Smooth muscle cell (in vitro differentiated cells): Measurements from ENCODE around the gene RXFP4. TPM values are rescaled to one million over a fixed set of nuclear protein-coding genes. Genes with fewer than 3 reads are reported as not detected.
"Not testable (repeated sequence)": the region's sequence is repeated elsewhere in the genome, so short reads cannot be mapped to it uniquely, and the experiment has no call there.

Experiments used
- DNase-seq: peaks from one replicate; lab custom pipeline; 2025; ENCODE audit not compliant: unreplicated experiment; lab: John Stamatoyannopoulos, UW
- H2AFZ ChIP-seq: fragments of 200-600 bp; sonication (generic); 2 replicates; pipeline ENCODE4 v1.6.0; 2016; ENCODE audit warnings: antibody characterized with exemption, low read depth, mild to moderate bottlenecking
- H3F3A ChIP-seq: fragments of 200-600 bp; sonication (generic); 2 replicates; pipeline ENCODE4 v1.6.0; 2017; ENCODE audit warnings: antibody characterized with exemption, low read depth
- H3K27ac ChIP-seq: fragments of 200-600 bp; sonication (generic); 2 replicates; pipeline ENCODE4 v1.5.1; 2016; ENCODE audit warnings: low read depth, mild to moderate bottlenecking
- H3K27me3 ChIP-seq: fragments of 200-600 bp; sonication (generic); 2 replicates; pipeline ENCODE4 v1.6.1; 2016; ENCODE audit warnings: low read depth, mild to moderate bottlenecking
- H3K36me3 ChIP-seq: fragments of 200-600 bp; sonication (generic); 2 replicates; pipeline ENCODE4 v1.5.1; 2016; ENCODE audit warnings: low read depth
- H3K4me1 ChIP-seq: fragments of 200-600 bp; sonication (generic); 2 replicates; pipeline ENCODE4 v1.5.1; 2016; ENCODE audit warnings: low read depth
- H3K4me2 ChIP-seq: fragments of 200-600 bp; sonication (generic); 2 replicates; pipeline ENCODE4 v1.6.0; 2016; ENCODE audit warnings: mild to moderate bottlenecking
- H3K4me3 ChIP-seq: fragments of 200-600 bp; sonication (generic); 2 replicates; pipeline ENCODE4 v1.5.1; 2016; ENCODE audit warnings: mild to moderate bottlenecking
- H3K79me2 ChIP-seq: fragments of 200-600 bp; sonication (generic); 2 replicates; pipeline ENCODE4 v1.6.0; 2016; ENCODE audit warnings: low read depth, mild to moderate bottlenecking
- H3K9ac ChIP-seq: fragments of 200-600 bp; sonication (generic); 2 replicates; pipeline ENCODE4 v1.6.0; 2016; ENCODE audit warnings: low read depth
- H3K9me3 ChIP-seq: fragments of 200-600 bp; sonication (generic); replicated peaks from 2 replicates; pipeline ENCODE4 v1.5.1; 2016; ENCODE audit warnings: low read depth
- H4K20me1 ChIP-seq: fragments of 200-600 bp; sonication (generic); 2 replicates; pipeline ENCODE4 v1.6.0; 2016; ENCODE audit warnings: low read depth
- WGBS: methylation state at CpG from one replicate; pipeline ENCODE4 v1.1.7; 2016; ENCODE audit warnings: low lambda C conversion rate; 5-methylcytosine and 5-hydroxymethylcytosine counted together
- polyA plus RNA-seq: library from polyadenylated mRNA; unstranded; fragments of >200 nt; fragmentation: Nextera tagmentation; extraction: Ambion mirVana; gene quantifications from 2 replicates; pipeline ENCODE4 v1.2.1, GENCODE V29; 2016
- total RNA-seq: library from RNA; depleted of rRNA; stranded (reverse); fragments of >200 nt; gene quantifications from 2 replicates; pipeline ENCODE4 v1.2.3, GENCODE V29; 2014
- TF ChIP-seq, protein P1 (sequence below): fragments of 200-600 bp; sonication (generic); IDR thresholded peaks from 2 replicates; pipeline ENCODE4 v1.5.1; 2017; ENCODE audit warnings: borderline replicate concordance, mild to moderate bottlenecking, antibody characterized with exemption; ENCODE audit not compliant: insufficient read depth, poor library complexity, severe bottlenecking

The RXFP4 gene
- total and polyA plus RNA-seq, 2 experiments from 2014 or later, result 0.66 TPM; not detected in 1

DNA sequence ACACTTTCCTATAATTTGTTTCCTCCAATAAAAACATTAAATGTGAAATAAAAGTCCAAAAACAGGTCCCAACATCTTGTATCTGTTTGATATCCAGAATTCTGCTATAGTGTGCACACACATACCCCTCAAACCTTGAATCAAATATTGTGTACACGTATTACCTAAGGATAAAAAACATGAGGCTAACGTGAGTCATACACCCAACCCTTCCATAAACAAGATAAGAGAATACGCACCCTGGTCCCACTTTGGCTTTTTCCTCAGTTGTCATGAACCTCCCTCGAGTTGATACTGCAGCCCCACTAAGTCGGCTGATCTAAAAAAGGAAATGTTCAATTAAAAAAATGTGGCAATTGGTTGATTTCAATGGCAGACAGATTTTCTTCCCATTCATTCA, 12.4 kb upstream of the RXFP4 start:
- no peaks in the 10 kb centered on the region for H3K9me3 ChIP-seq
- no peak overlapping the region for H3K4me2 ChIP-seq
- peaks cover 11% of the 10 kb centered on the region for H3F3A ChIP-seq
- H3K4me1 ChIP-seq, result peaks cover 30% of the 10 kb centered on the region
- H3K36me3 ChIP-seq, result peaks cover 24% of the 10 kb centered on the region
- TF ChIP-seq, protein P1, sequence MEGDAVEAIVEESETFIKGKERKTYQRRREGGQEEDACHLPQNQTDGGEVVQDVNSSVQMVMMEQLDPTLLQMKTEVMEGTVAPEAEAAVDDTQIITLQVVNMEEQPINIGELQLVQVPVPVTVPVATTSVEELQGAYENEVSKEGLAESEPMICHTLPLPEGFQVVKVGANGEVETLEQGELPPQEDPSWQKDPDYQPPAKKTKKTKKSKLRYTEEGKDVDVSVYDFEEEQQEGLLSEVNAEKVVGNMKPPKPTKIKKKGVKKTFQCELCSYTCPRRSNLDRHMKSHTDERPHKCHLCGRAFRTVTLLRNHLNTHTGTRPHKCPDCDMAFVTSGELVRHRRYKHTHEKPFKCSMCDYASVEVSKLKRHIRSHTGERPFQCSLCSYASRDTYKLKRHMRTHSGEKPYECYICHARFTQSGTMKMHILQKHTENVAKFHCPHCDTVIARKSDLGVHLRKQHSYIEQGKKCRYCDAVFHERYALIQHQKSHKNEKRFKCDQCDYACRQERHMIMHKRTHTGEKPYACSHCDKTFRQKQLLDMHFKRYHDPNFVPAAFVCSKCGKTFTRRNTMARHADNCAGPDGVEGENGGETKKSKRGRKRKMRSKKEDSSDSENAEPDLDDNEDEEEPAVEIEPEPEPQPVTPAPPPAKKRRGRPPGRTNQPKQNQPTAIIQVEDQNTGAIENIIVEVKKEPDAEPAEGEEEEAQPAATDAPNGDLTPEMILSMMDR, result no peak
- peaks cover 79% of the 10 kb centered on the region for H3K79me2 ChIP-seq
- no peak for DNase-seq
- H4K20me1 ChIP-seq, result peaks cover 82% of the 10 kb centered on the region
- no peaks in the 10 kb centered on the region for H3K27me3 ChIP-seq
- H3K27ac ChIP-seq, result peak overlapping the region; percentile 26
- no peak overlapping the region for H3K4me3 ChIP-seq
- no peak overlapping the region for H3K9ac ChIP-seq
- WGBS, result 70% methylated on average over 5 of the region's 5 CpGs
- H2AFZ ChIP-seq, result no peak overlapping the region

DNA sequence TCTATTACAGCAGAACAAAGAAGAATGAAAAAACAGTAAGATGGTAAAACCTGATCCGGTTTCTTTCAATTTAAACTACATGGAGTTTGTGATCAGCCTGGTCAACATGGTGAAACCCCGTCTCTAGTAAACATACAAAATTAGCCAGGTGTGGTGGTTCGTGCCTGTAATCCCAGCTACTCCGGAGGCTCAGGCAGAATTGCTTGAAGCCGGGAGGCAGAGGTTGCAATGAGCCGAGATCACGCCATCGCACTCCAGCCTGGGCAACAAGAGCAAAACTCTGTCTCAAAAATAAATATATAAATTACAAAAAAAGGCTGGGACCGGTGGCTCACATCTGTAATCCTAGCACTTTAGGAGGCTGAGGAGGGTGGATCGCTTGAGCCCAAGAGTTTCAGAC, 10.7 kb upstream of the RXFP4 start:
- peaks cover 77% of the 10 kb centered on the region for H3K79me2 ChIP-seq
- DNase-seq, H3K9me3 ChIP-seq, H2AFZ ChIP-seq, H3K4me3 ChIP-seq, H3K27me3 ChIP-seq: not testable (repeated sequence)
- 89% methylated on average over 10 of the region's 10 CpGs for WGBS
- H3K4me2 ChIP-seq, result peak overlapping the region; percentile 99
- H4K20me1 ChIP-seq, result peaks cover 75% of the 10 kb centered on the region
- H3K4me1 ChIP-seq, result peaks cover 30% of the 10 kb centered on the region
- peak overlapping the region; percentile 96 for H3K9ac ChIP-seq
- peaks cover 18% of the 10 kb centered on the region for H3K36me3 ChIP-seq
- peak overlapping the region; percentile 81 for H3K27ac ChIP-seq
- peaks cover 11% of the 10 kb centered on the region for H3F3A ChIP-seq

DNA sequence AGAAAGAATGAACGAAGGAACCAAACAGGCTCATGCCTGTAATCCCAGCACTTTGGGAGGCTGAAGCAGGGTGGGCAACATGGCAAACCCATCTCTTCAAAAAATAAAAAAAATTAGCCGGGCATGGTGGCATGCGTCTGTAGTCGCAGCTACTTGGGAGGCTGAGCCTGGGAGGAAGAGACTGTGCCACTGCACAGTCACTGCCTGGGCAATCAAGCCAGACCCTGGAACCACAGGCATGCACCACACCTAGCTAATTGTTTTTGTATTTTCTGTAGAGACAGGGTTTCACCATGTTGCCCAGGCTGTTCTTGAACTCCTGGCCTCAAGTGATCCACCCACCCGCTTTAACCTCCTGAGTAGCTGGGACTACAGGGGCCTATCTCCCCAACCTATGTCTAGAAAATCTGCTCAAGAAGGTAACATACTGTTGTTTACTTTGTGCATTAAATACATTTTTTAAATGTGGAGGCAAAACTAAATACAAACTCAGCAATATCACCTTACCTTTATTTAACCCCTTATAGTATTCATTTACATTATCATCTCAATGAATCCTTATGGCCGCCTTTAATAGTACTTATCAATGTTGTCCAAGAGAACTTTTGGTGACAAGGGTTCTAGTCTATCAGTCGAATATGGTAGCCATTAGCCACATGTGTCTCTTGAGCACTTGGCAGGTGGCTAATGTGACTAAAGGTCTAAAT, 10.0 kb upstream of the RXFP4 start:
- H4K20me1 ChIP-seq, result peaks cover 70% of the 10 kb centered on the region
- H3K4me3 ChIP-seq, result no peak overlapping the region
- H3K36me3 ChIP-seq, result peaks cover 12% of the 10 kb centered on the region
- no peak for DNase-seq
- peaks cover 9% of the 10 kb centered on the region for H3F3A ChIP-seq
- H3K79me2 ChIP-seq, result peaks cover 72% of the 10 kb centered on the region
- 85% methylated on average over 7 of the region's 7 CpGs for WGBS
- H3K9me3 ChIP-seq, result no peaks in the 10 kb centered on the region
- peak overlapping the region; percentile 99 for H3K4me2 ChIP-seq
- peak overlapping the region; percentile 96 for H3K9ac ChIP-seq
- peaks cover 30% of the 10 kb centered on the region for H3K4me1 ChIP-seq
- H3K27ac ChIP-seq, result peak overlapping the region; percentile 81
- H2AFZ ChIP-seq, result no peak overlapping the region
- no peaks in the 10 kb centered on the region for H3K27me3 ChIP-seq
- TF ChIP-seq, protein P1, result no peak

DNA sequence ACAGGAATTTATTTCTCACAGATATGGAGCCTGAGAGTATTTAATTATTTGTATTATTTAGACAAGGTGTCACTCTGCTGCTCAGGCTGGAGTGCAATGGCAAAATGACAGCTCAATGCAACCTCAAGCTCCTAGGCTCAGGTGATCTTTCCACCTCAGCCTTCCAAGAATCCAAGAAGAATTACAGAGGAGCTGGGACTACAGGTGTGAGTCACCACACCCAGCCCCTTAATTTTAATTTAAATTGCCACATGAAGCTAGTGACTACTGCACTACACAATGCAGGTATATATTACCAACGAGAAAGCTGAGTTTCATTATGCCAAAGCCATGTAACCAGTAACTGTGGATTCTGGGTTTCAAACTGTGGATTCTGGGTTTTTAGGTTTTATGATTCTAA, 9.4 kb upstream of the RXFP4 start:
- Histone ChIP-seq H3K27me3 (no peaks in the 10 kb centered on the region), H3K79me2 (peaks cover 66% of the 10 kb centered on the region), H3K4me2 (peak overlapping the region; percentile 99), H3K36me3 (peaks cover 6% of the 10 kb centered on the region), H4K20me1 (peaks cover 64% of the 10 kb centered on the region), H3F3A (peaks cover 9% of the 10 kb centered on the region), H3K4me3 (no peak overlapping the region), H3K9ac (peak overlapping the region; percentile 96), H3K9me3 (no peaks in the 10 kb centered on the region), H3K4me1 (peaks cover 30% of the 10 kb centered on the region), H2AFZ (no peak overlapping the region), H3K27ac (peak overlapping the region; percentile 81)
- TF ChIP-seq, protein P1, result no peak
- DNase-seq, result no peak
- 56% methylated on average over 1 of the region's 1 CpG for WGBS
